GM19463 (cell line): ENCODE measurements around the gene SLC9A9.
"Not testable (repeated sequence)": the region's sequence is repeated elsewhere in the genome, so short reads cannot be mapped to it uniquely, and the experiment has no call there.

Experiments
- ATAC-seq: cut with Tn5 transposase; IDR thresholded peaks from one replicate; pipeline ENCODE4 v1.9.1; 2021; ENCODE audit warnings: mild to moderate bottlenecking, moderate library complexity; ENCODE audit not compliant: unreplicated experiment

The SLC9A9 gene

GRCh38 chr3:143306407-143306806, 541.9 kb downstream of the SLC9A9 start:
- no peak for ATAC-seq

GRCh38 chr3:143302638-143303171, 545.6 kb downstream of the SLC9A9 start:
- no peak for ATAC-seq

DNA sequence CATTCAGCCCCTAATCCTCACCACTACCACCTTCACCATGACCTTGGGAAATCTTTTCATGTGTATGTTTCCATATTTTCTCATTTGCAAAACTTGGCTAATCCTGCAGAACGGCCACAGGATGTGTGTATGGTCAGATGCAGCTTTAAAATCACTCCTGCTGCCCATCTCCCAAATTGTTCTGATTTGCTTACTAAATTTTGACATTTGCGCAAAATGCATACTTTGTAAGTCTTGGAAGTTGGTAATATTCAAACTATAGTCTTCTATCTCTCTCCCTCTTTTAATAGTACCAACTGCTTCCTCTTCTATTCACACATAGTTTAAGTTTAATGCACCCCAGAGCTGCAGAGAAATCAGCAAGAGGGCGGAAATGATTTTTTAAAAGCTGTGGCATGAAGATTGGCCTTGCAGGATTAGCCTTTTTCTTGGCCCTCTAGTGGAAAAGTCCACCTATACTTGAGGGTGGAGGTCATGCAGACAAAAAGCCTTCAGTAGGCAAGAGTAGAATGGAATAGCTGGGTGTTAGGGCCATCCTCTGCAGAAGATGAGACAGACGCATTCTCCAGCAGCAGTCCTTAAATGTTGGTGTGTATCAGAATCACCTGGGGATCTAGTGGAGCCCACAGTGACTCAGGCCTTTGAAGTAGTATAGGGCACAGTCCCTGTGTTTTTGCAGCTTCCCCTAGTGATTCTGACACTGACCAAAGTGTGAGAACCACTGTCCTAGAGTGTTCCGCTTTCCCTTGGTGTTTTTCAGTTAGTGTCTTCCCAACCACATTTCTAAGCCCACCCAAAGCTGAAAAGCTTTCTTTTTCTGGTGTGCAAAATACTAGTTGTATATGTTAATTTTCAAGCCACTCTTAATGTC, 547.0 kb downstream of the SLC9A9 start:
- no peak for ATAC-seq

DNA sequence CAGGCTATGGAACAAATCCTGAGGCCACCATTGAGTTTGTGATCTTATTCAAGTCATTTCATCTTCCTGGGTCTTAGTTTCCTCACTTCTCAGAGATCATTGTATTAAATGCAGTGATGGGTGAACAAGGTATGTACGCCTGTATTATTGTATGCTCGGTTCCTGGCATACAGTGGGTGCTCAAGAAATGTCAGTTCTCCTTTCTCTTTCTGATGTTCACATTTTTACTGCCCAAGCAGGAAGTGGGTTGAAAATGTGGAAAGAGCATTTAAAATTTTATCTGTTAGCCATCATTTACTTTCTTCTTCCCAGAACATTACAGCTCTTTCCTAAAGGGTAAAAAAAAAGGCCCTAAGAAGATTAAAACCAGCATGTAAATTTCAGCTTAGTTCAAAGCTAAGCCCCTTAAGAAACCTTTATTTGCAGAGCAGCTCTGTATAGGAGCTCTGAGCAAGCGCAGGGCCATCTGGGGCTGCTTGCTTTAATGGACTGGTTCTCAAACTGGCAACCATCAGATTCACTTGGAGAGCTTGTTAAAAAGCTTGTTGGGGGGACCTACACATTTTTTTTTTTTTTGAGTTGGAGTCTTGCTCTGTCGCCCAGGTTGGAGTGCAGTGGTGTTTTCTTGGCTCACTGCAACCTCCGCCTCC, 549.3 kb downstream of the SLC9A9 start:
- ATAC-seq, result no peak

DNA sequence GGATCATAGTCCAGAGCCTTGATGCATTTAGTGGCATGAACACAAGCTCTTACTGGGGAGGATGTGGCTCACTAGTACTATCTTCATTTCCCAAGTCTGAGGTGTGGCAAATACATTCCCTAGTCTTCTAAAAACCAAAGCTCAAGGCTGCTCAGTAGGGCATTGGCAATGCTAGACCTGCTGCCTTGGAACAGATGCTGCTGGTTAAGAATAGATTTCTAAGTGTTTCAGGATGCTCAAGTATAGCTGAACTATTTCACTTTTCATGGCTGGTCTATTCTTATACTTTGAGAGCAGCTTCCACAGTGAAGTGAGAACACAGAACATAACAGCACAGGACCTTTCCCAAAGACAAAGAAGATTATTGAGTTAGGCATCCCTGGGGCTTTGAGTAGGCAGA, 549.9 kb downstream of the SLC9A9 start:
- ATAC-seq, result no peak

DNA sequence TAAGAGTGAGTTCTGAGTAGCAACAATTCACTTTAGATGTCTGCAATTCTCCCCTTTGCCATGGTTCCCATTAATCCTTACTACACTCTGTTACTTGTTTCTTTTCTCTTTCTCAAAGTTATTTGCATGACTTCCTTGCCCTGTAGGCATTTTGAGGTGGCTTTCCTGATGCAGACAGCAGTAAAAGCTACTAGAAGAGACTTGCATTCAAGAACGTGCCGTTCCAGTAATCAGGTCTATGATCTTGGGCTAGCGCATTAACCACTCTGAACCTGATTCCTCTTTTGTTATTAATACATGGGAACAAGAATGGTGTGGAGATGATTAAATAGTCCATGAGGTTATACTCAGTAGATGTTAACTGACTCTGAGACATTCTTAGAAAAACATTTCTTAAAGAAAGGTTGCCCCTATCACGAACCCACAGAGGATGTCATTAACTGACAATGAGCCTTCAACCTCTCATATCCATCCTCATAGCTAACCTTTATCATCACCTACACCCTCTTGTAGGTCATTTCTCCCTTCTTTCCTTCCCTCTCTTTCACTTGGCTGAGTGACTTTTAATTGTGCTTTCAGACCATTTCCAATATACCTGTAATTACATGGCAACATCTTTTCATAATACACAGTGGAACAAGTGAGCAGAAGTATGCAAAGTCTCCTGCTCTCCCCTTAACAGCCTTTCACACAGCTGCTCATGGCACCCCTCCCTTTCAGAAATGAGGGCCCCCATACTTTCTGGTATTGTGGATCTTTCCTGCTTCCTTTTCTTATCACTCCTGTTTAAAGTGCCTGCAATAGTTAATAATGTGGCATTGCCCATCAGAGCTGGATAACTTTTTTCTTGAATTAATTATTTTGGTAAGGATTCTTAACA, 552.8 kb downstream of the SLC9A9 start:
- ATAC-seq, result no peak

- ATAC-seq, result no peak
These were observed 554.1 kb downstream of the SLC9A9 start for GRCh38 chr3:143294188-143294587.

- no peak for ATAC-seq
These were observed 556.3 kb downstream of the SLC9A9 start for GRCh38 chr3:143291836-143292447.

DNA sequence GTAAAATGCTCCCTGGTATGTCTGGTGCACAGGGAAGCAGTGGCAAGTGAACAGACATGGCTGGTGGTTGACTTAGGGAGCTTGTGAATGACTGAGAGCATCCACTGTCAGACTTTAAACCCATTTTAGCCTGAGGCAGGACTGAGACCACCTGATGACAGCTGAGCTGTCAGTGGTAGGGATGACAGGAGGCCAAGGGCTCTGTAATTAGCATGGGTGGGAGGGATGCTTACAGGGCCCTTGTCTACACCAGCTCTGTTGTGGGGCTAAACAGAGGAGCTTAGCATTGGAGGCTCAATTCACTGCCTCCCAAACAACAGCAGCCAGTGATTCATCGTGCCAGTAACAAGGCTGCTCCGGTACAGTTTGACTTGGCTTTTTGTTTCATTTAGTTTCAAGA, 559.3 kb downstream of the SLC9A9 start:
- ATAC-seq, result no peak

GRCh38 chr3:143287403-143287802, 560.9 kb downstream of the SLC9A9 start:
- no peak for ATAC-seq

DNA sequence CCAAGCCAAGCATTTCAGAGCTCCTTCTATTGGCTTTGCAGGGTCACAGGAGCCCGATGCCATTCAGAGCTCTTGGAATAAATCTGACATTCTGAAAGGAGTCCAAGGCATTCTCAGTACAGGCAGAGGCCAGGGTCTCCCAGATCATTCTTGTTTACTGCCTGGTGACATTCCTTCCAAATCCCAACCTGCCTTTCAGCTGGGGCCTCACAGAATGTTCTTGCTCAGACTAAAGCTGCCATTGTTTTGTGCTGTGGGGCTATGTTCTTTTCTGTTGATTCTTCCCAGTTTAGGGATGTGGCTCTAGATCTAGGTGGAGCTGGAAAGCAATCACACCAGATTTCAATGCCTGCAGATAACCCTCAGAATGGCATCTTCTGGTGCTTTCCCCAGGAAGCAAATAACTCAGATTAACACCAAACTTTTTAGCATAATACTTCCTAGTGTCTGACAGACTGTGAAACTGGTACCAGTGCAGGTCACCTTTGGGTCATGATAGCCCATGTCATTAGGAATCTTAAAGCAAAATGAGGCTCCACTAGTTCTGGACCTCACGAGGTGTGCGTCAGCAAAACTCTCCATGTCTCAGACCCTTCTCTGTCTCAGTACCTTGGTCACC, 561.8 kb downstream of the SLC9A9 start:
- ATAC-seq, result no peak

- ATAC-seq, result no peak
These were observed 564.7 kb downstream of the SLC9A9 start for GRCh38 chr3:143283432-143284128.

- no peak for ATAC-seq
These were observed 567.3 kb downstream of the SLC9A9 start for GRCh38 chr3:143280984-143281383.

- ATAC-seq, result not testable (repeated sequence)
These were observed 568.7 kb downstream of the SLC9A9 start for GRCh38 chr3:143279567-143279966.

DNA sequence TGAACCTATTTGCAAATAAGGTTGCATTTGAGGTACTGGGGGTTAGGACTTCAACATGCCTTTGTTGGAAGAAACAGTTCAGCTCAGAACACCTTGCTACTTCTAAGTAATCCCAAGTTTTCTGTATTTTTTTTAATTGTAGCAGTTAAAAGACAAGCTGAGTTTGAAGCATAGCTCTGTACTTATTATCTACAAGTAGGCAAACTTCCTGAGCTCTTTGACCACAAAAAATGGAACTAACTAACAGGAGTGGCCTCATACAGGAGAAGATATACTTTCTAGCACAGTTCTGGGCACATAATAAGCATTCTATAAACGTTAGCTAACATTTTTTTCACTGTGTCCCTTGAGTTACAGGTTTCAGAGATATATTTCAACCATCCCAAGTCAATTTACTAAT, 569.5 kb downstream of the SLC9A9 start:
- no peak for ATAC-seq

DNA sequence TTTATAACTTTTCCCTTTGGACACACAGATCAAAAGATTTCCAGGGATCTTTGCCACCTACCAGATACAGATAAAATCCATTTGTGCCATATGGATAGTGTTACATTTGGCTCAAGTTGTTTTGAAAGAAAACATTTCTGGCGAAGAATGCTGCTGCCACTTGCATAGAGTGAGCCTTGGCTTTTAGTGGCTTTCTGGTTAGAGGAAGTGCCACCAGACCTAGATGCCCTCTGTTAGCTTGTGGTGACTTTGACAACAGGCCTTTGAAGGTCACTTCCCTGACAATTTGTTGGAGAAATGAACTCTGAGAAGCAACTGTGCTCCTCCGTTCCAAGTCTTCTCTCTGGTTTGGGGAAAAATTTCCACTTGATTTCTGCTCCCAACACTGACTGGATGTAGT, 570.7 kb downstream of the SLC9A9 start:
- no peak for ATAC-seq

- peak; percentile 73 for ATAC-seq
These were observed 571.7 kb downstream of the SLC9A9 start for GRCh38 chr3:143276592-143276991.

- no peak for ATAC-seq
These were observed 574.1 kb downstream of the SLC9A9 start for GRCh38 chr3:143273975-143274690.

- no peak for ATAC-seq
These were observed 577.1 kb downstream of the SLC9A9 start for GRCh38 chr3:143271136-143271535.
